SW480 (cell line): ENCODE measurements around the gene DCUN1D3.

ENCODE experiments used
- DNase-seq: peaks from one replicate; pipeline ENCODE4 v3.0.0-alpha.2; 2016; ENCODE audit warnings: low spot score

DCUN1D3 gene

GRCh38 chr16:20826039-20826566 lies 74.1 kb downstream of the DCUN1D3 start:
- no peak for DNase-seq

GRCh38 chr16:20822521-20823325 lies 77.4 kb downstream of the DCUN1D3 start:
- DNase-seq, result no peak

GRCh38 chr16:20821682-20822081 lies 78.5 kb downstream of the DCUN1D3 start:
- no peak for DNase-seq

- no peak for DNase-seq
These were observed 81.1 kb downstream of the DCUN1D3 start for GRCh38 chr16:20818929-20819585.

GRCh38 chr16:20814784-20815183 lies 85.4 kb downstream of the DCUN1D3 start:
- no peak for DNase-seq

GRCh38 chr16:20812510-20812909 lies 87.6 kb downstream of the DCUN1D3 start:
- no peak for DNase-seq

GRCh38 chr16:20811889-20812439 lies 88.2 kb downstream of the DCUN1D3 start:
- no peak for DNase-seq

GRCh38 chr16:20807862-20808261 lies 92.3 kb downstream of the DCUN1D3 start:
- no peak for DNase-seq

GRCh38 chr16:20806168-20807050 lies 93.7 kb downstream of the DCUN1D3 start, which contains the start of the genes ERI2 and REXO5:
ERI2 (minus strand) TSS chr16:20806472; CDS start chr16:20806430, 42 bp downstream.
REXO5 (plus strand) TSS chr16:20806527; CDS start chr16:20806954, 427 bp downstream.
- peak; percentile 94 for DNase-seq

- DNase-seq, result peak; percentile 56
These were observed 94.4 kb downstream of the DCUN1D3 start for GRCh38 chr16:20805684-20806167.
